Right lung (tissue), 5 donors: ENCODE results near the gene ANGEL2. TPM values are rescaled to one million over a fixed set of nuclear protein-coding genes. Genes with fewer than 3 reads are reported as not detected.
A peak's percentile ranks its signal among the peaks of the same experiment; 100 is the strongest.
"Not testable (repeated sequence)": the region's sequence is repeated elsewhere in the genome, so short reads cannot be mapped to it uniquely, and the experiment has no call there.

Source experiments
- DNase-seq, 2 donors: peaks; one replicate each; pipeline ENCODE4 v3.0.0-alpha.2; 2013
- polyA plus RNA-seq, 5 donors: library from polyadenylated mRNA; unstranded; fragments of 120-200 nt; gene quantifications; one replicate each; pipeline versions ENCODE4 v1.2.1 to v1.2.3, GENCODE V29; 2013; ENCODE audit warnings: inconsistent platforms in 1 of 5, low replicate concordance in 1 of 5; ENCODE audit not compliant: insufficient read length in 5 of 5, insufficient read depth in 1 of 5

The ANGEL2 gene
- polyA plus RNA-seq, 5 donors, result 33.1 to 53.7 (median 44.4) TPM

GRCh38 chr1:213020016-213020415, 4.3 kb upstream of the ANGEL2 start:
- DNase-seq, result no peak

- DNase-seq, result no peak
Measured at GRCh38 chr1:213019450-213019849, 3.8 kb upstream of the ANGEL2 start.

- no peak for DNase-seq
Measured at GRCh38 chr1:213017447-213018273, 2.0 kb upstream of the ANGEL2 start.

GRCh38 chr1:213014642-213015041, 1.0 kb downstream of the ANGEL2 start:
- peak in 1 of 2 donors; percentile 1 for DNase-seq

- DNase-seq, result no peak
Measured at GRCh38 chr1:213008564-213008963, 7.1 kb downstream of the ANGEL2 start.

GRCh38 chr1:213003256-213003655, 12.4 kb downstream of the ANGEL2 start:
- DNase-seq, result no peak

- no peak for DNase-seq
Measured at GRCh38 chr1:212994926-212995325, 20.7 kb downstream of the ANGEL2 start.

GRCh38 chr1:212993960-212994359, 21.7 kb downstream of the ANGEL2 start:
- not testable (repeated sequence) for DNase-seq

- no peak for DNase-seq
Measured at GRCh38 chr1:212990276-212990675, 25.4 kb downstream of the ANGEL2 start.

GRCh38 chr1:212987702-212988322, 27.9 kb downstream of the ANGEL2 start:
- no peak for DNase-seq

- no peak for DNase-seq
Measured at GRCh38 chr1:212986551-212986950, 29.1 kb downstream of the ANGEL2 start.

- no peak for DNase-seq
Measured at GRCh38 chr1:212984522-212985291, 31.0 kb downstream of the ANGEL2 start.

- DNase-seq, result no peak
Measured at GRCh38 chr1:212983482-212983881, 32.2 kb downstream of the ANGEL2 start.

GRCh38 chr1:212982430-212983152, 33.1 kb downstream of the ANGEL2 start:
- DNase-seq, result no peak

GRCh38 chr1:212981571-212982328, 33.9 kb downstream of the ANGEL2 start:
- no peak for DNase-seq

- peak in 1 of 2 donors; percentile 16 for DNase-seq
Measured at GRCh38 chr1:212981025-212981495, 34.6 kb downstream of the ANGEL2 start.

GRCh38 chr1:212980123-212980785, 35.4 kb downstream of the ANGEL2 start:
- DNase-seq, result no peak

GRCh38 chr1:212979340-212980122, 36.1 kb downstream of the ANGEL2 start:
- no peak for DNase-seq
